GM19397 (cell line): ENCODE measurements around the gene PACS1.
A peak's percentile ranks its signal among the peaks of the same experiment; 100 is the strongest.
"Not testable (repeated sequence)": the region's sequence is repeated elsewhere in the genome, so short reads cannot be mapped to it uniquely, and the experiment has no call there.

ENCODE experiments used
- ATAC-seq: cut with Tn5 transposase; IDR thresholded peaks from one replicate; pipeline ENCODE4 v1.9.1; 2021; ENCODE audit warnings: mild to moderate bottlenecking, moderate library complexity; ENCODE audit not compliant: unreplicated experiment

Gene PACS1

GRCh38 chr11:66072518-66072917 is 2.4 kb downstream of the PACS1 start:
- no peak for ATAC-seq

GRCh38 chr11:66073669-66074068 is 3.6 kb downstream of the PACS1 start:
- no peak for ATAC-seq

- no peak for ATAC-seq
Measured at GRCh38 chr11:66075273-66075672, 5.2 kb downstream of the PACS1 start.

GRCh38 chr11:66076561-66076960 is 6.5 kb downstream of the PACS1 start:
- no peak for ATAC-seq

- ATAC-seq: no peak
Measured at GRCh38 chr11:66077927-66078326, 7.9 kb downstream of the PACS1 start.

GRCh38 chr11:66078949-66079348 is 8.9 kb downstream of the PACS1 start:
- not testable (repeated sequence) for ATAC-seq

- ATAC-seq: no peak
Measured at GRCh38 chr11:66080055-66080817, 10.2 kb downstream of the PACS1 start.

- ATAC-seq: peak; percentile 73
Measured at GRCh38 chr11:66081505-66081904, 11.4 kb downstream of the PACS1 start.

GRCh38 chr11:66082946-66083698 is 13.1 kb downstream of the PACS1 start:
- no peak for ATAC-seq

- ATAC-seq: no peak
Measured at GRCh38 chr11:66083767-66084166, 13.7 kb downstream of the PACS1 start.

- ATAC-seq: no peak
Measured at GRCh38 chr11:66084821-66085475, 14.9 kb downstream of the PACS1 start.

GRCh38 chr11:66087148-66087908 is 17.3 kb downstream of the PACS1 start:
- ATAC-seq: no peak

- ATAC-seq: no peak
Measured at GRCh38 chr11:66089067-66089466, 19.0 kb downstream of the PACS1 start.

GRCh38 chr11:66090288-66090687 is 20.2 kb downstream of the PACS1 start:
- ATAC-seq: no peak

GRCh38 chr11:66092125-66092524 is 22.1 kb downstream of the PACS1 start:
- not testable (repeated sequence) for ATAC-seq

GRCh38 chr11:66099746-66100145 is 29.7 kb downstream of the PACS1 start:
- ATAC-seq: not testable (repeated sequence)

- peak; percentile 73 for ATAC-seq
Measured at GRCh38 chr11:66100272-66101065, 30.4 kb downstream of the PACS1 start.

GRCh38 chr11:66101066-66101464 is 31.0 kb downstream of the PACS1 start:
- no peak for ATAC-seq

GRCh38 chr11:66104057-66104638 is 34.1 kb downstream of the PACS1 start:
- no peak for ATAC-seq
